OCI-LY1 (cell line): Measurements from ENCODE around the gene SYNE1.

Experiments
- H2AFZ ChIP-seq: fragments of 200-600 bp; sonication (generic), shearing (Covaris generic); 2 replicates; pipeline ENCODE4 v1.6.0; 2014; ENCODE audit warnings: antibody characterized with exemption, mild to moderate bottlenecking, low read length
- H3F3A ChIP-seq: fragments of 200-600 bp; sonication (generic), shearing (Covaris generic); 2 replicates; pipeline ENCODE4 v1.6.0; 2014; ENCODE audit warnings: mild to moderate bottlenecking, antibody characterized with exemption, low read length, moderate library complexity; ENCODE audit not compliant: insufficient read depth
- H3K27ac ChIP-seq: fragments of 200-600 bp; sonication (generic); 2 replicates; pipeline ENCODE4 v1.5.1; 2014; ENCODE audit warnings: low read length, mixed run types, mild to moderate bottlenecking, low read depth; ENCODE audit not compliant: poor library complexity, severe bottlenecking
- H3K27me3 ChIP-seq: fragments of 200-600 bp; sonication (generic); 2 replicates; pipeline ENCODE4 v1.6.0; 2014; ENCODE audit warnings: antibody characterized with exemption, mild to moderate bottlenecking, low read length, moderate library complexity; ENCODE audit not compliant: insufficient read depth
- H3K36me3 ChIP-seq: fragments of 200-600 bp; sonication (generic); 2 replicates; pipeline ENCODE4 v1.6.1; 2014; ENCODE audit warnings: mild to moderate bottlenecking, antibody characterized with exemption, low read length, moderate library complexity, mixed read lengths; ENCODE audit not compliant: insufficient read depth
- H3K4me1 ChIP-seq: fragments of 200-600 bp; sonication (generic); 2 replicates; pipeline ENCODE4 v1.5.1; 2014; ENCODE audit warnings: mild to moderate bottlenecking, low read length, moderate library complexity; ENCODE audit not compliant: insufficient read depth, severe bottlenecking
- H3K4me2 ChIP-seq: fragments of 200-600 bp; sonication (generic), shearing (Covaris generic); 2 replicates; pipeline ENCODE4 v1.6.1; 2014; ENCODE audit warnings: low read length
- H3K4me3 ChIP-seq: fragments of 200-600 bp; sonication (generic); 2 replicates; pipeline ENCODE4 v1.5.1; 2014; ENCODE audit warnings: low read length, low read depth, mild to moderate bottlenecking, mixed read lengths; ENCODE audit not compliant: poor library complexity, severe bottlenecking
- H3K79me2 ChIP-seq: fragments of 200-600 bp; shearing (Covaris generic); 2 replicates; pipeline ENCODE4 v1.6.1; 2016; ENCODE audit warnings: mixed run types, low read length, mixed read lengths; ENCODE audit not compliant: insufficient read depth
- H3K9ac ChIP-seq: fragments of 200-600 bp; sonication (generic), shearing (Covaris generic); 2 replicates; pipeline ENCODE4 v1.6.1; 2014; ENCODE audit warnings: mild to moderate bottlenecking, low read length, mixed read lengths
- H3K9me2 ChIP-seq: fragments of 200-600 bp; sonication (generic), shearing (Covaris generic); 2 replicates; pipeline ENCODE4 v1.6.1; 2014; ENCODE audit warnings: low read depth, mild to moderate bottlenecking, low read length, mixed read lengths
- H3K9me3 ChIP-seq: fragments of 200-600 bp; shearing (Covaris generic); 2 replicates; pipeline ENCODE4 v1.6.1; 2014; ENCODE audit warnings: low read length, mixed read lengths
- H4K20me1 ChIP-seq: fragments of 200-600 bp; sonication (generic), shearing (Covaris generic); 2 replicates; pipeline ENCODE4 v1.6.0; 2016; ENCODE audit warnings: mild to moderate bottlenecking, low read length; ENCODE audit not compliant: insufficient read depth
- CTCF ChIP-seq: fragments of 200-600 bp; sonication (generic), shearing (Covaris generic); IDR thresholded peaks from 2 replicates; pipeline ENCODE4 v1.5.1; 2017; ENCODE audit warnings: mild to moderate bottlenecking, antibody characterized with exemption, low read length, moderate library complexity, mixed read lengths
- EZH2 ChIP-seq: fragments of 200-600 bp; sonication (generic), shearing (Covaris generic); IDR thresholded peaks from 2 replicates; pipeline ENCODE4 v1.8.0; 2017; ENCODE audit warnings: borderline replicate concordance, mixed run types, mild to moderate bottlenecking, antibody characterized with exemption, low read length, moderate library complexity, mixed read lengths

Gene SYNE1

GRCh38 chr6:152229330-152229729 lies 407.8 kb downstream of the SYNE1 start:
- Histone ChIP-seq H3K9me3 (no peaks in the 10 kb centered on the region), H3K4me3 (no peak overlapping the region), H3K27ac (no peak overlapping the region), H3F3A (no peaks in the 10 kb centered on the region), H3K9ac (no peak overlapping the region), H2AFZ (no peak overlapping the region), H3K79me2 (no peaks in the 10 kb centered on the region), H3K4me1 (no peaks in the 10 kb centered on the region), H3K9me2 (no peaks in the 10 kb centered on the region), H4K20me1 (no peaks in the 10 kb centered on the region), H3K4me2 (no peak overlapping the region), H3K36me3 (peaks cover 64% of the 10 kb centered on the region), H3K27me3 (no peaks in the 10 kb centered on the region)
- no peak for TF ChIP-seq CTCF
- no peak for TF ChIP-seq EZH2

DNA sequence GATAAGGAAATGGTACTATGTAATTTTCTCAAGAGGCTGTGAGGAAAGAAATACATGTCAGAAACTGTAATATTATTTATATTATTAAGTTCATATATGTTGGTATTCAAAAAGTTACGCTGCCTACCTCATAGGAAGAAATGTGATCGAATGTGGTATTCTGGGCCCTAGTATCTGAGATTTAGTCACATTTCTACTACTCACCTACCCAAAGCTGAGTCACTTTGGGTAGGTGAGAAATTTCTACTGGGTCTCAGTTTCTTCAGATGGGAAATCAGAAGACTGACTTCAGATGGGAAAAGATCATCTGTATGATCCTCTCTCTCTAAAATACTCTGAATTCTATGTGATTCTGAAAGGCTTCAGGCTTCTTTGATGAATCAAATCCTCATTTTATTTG lies 411.0 kb downstream of the SYNE1 start:
- Histone ChIP-seq H3K9ac (no peak overlapping the region), H3K4me3 (no peak overlapping the region), H2AFZ (no peak overlapping the region), H3K27me3 (no peaks in the 10 kb centered on the region), H3K9me3 (peaks cover 16% of the 10 kb centered on the region), H3K79me2 (no peaks in the 10 kb centered on the region), H3F3A (no peaks in the 10 kb centered on the region), H3K9me2 (no peaks in the 10 kb centered on the region), H3K4me2 (no peak overlapping the region), H3K27ac (no peak overlapping the region), H3K36me3 (peaks cover 68% of the 10 kb centered on the region), H3K4me1 (no peaks in the 10 kb centered on the region), H4K20me1 (no peaks in the 10 kb centered on the region)
- no peak for TF ChIP-seq CTCF
- TF ChIP-seq EZH2 = no peak

DNA sequence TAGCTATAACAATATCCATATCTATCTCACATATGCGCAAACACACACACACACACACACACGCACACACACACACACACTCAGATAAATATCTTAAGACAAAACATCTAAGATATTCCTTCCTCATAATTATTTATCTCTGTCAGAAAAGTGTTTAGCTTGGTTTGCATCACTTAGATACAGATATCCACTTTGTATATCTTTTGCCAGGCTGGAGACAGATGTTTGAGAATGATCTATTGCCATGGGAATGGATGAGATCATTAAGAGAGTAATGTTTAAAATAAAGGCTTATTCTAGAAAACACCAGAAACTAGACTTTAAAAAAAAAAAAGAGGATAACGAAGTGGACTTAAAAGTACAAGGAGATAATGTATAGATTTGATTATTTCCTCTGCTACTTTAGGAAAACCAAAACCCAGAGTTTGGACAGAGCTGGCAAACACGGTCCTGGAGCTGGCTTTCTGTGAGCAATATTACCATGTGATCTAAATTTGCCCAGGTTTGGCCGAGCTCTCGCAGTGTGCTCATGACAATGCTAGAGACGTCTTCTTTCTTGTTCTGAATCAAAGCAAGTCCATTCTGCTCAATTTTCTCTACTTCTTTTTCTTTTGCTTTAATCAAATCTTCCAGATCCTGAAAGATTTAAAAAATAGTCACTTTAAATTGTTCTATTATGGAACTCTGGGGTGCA lies 411.8 kb downstream of the SYNE1 start:
- TF ChIP-seq CTCF (no peak), EZH2 (no peak)
- Histone ChIP-seq H3K4me1 (no peaks in the 10 kb centered on the region), H3K79me2 (no peaks in the 10 kb centered on the region), H3K9ac (no peak overlapping the region), H3K27me3 (no peaks in the 10 kb centered on the region), H3K36me3 (peaks cover 69% of the 10 kb centered on the region), H2AFZ (no peak overlapping the region), H3K4me2 (no peak overlapping the region), H3F3A (no peaks in the 10 kb centered on the region), H3K9me3 (peaks cover 16% of the 10 kb centered on the region), H4K20me1 (no peaks in the 10 kb centered on the region), H3K9me2 (no peaks in the 10 kb centered on the region), H3K4me3 (no peak overlapping the region), H3K27ac (no peak overlapping the region)
